G401.6 (cell line): ENCODE measurements around the gene ARHGEF26.
A peak's percentile ranks its signal among the peaks of the same experiment; 100 is the strongest.

ENCODE experiments used
- FAIRE-seq: peaks from 2 replicates; lab custom pipeline; 2012; peaks lifted over from hg19 to GRCh38; lab: Jason Lieb, UNC

Gene ARHGEF26

GRCh38 chr3:154119951-154120350, 1.2 kb upstream of the ARHGEF26 start:
- no peak for FAIRE-seq

- no peak for FAIRE-seq
Observed at GRCh38 chr3:154121701-154122551, 736 bp downstream of the ARHGEF26 start.

GRCh38 chr3:154122552-154122911, 1.3 kb downstream of the ARHGEF26 start:
- FAIRE-seq: no peak

GRCh38 chr3:154122912-154123559, 1.8 kb downstream of the ARHGEF26 start:
- peak; percentile 34 for FAIRE-seq

GRCh38 chr3:154123906-154124305, 2.7 kb downstream of the ARHGEF26 start:
- FAIRE-seq: peak; percentile 8

- FAIRE-seq: peak; percentile 17
Observed at GRCh38 chr3:154125378-154126030, 4.3 kb downstream of the ARHGEF26 start.

GRCh38 chr3:154126651-154127050, 5.5 kb downstream of the ARHGEF26 start:
- FAIRE-seq: no peak

- no peak for FAIRE-seq
Observed at GRCh38 chr3:154129625-154130024, 8.4 kb downstream of the ARHGEF26 start.

- FAIRE-seq: no peak
Observed at GRCh38 chr3:154130540-154130939, 9.3 kb downstream of the ARHGEF26 start.

DNA sequence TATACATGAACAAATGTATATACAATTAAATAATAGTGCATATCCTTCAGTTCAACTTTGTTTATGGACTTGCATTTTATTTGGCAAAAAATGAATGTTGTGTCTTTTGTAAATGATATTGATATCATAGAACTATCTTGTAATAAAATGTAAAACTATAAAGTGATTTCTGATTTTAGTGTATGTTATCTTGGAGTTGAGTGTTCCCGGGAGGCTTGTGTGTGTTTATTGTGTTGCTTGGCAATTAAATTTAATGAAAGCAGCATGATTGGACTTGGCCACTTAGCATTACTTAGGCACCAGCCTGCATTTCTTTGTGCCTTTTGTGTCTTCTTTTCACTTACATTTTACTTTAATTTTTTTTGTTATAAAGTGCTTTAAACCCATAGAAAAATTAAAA, 10.6 kb downstream of the ARHGEF26 start:
- no peak for FAIRE-seq

- no peak for FAIRE-seq
Observed at GRCh38 chr3:154132777-154133375, 11.7 kb downstream of the ARHGEF26 start.

DNA sequence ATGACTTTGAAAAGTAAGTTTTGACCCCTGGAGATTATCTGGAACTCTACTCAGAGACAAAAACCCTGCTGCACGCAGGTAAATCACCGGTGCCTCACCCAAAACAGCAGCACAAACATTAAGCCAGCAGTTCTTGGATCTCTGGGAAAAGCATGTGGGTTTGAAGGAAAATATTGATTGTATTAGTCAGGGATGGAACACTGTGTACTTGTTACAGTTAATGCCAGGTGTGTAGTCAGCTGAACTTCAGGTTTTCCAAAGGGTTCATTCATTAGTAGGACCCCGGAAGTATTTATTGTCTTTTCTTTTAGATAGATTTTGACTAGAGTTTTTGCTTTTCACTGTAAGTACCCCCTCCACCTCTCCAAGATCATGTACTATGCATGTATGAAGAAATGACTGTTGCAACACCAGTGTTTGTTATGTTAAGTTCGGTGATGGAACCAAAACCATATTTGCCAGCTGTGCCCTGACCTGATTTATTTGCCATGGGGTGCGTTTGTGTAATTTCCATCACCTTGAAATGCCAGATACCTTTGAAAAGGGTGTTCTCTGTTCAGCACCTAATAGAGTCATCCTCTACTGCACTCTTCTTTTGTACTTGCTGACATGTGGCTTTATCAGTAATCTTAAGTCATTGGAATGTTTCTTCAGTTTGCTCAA, 14.5 kb downstream of the ARHGEF26 start:
- FAIRE-seq: no peak

DNA sequence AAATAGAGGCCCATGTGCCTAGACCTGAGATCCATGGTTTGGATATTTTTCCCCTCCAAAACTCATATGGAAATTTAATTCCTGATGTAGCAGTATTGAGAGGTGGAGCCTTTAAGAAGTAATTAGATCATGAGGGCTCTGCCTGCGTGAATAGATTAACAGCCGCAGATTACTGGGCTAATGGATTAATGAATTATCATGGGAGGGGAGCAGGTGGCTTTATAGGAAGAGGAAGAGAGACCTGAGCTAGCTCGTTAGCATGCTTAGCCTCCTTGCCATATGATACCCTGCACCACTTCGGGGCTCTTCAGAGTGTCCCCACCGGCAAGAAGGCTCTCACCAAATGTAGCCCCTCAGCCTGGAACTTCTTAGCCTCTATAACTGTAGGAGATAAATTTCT, 15.8 kb downstream of the ARHGEF26 start:
- FAIRE-seq: no peak

DNA sequence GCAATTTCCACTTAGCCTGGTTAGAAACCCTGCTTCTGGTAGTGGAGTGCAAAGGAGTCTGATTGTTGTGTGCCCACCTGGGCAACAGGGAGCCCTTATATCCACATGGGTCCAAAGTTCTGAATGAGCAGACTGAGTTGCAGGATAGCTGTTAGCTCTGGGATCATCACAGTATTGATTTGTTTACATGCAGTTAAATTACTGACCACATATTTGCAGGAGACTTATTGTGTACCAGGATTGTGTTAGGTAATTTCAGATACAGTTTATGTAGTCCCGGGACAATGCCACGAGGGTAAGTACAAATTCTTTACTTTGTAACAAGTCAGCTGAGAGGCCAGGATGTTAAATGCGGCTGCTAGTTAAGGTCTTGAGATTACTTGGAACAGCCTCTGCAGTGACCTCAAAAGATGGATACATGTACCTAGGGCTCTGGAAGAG, 18.8 kb downstream of the ARHGEF26 start:
- no peak for FAIRE-seq

DNA sequence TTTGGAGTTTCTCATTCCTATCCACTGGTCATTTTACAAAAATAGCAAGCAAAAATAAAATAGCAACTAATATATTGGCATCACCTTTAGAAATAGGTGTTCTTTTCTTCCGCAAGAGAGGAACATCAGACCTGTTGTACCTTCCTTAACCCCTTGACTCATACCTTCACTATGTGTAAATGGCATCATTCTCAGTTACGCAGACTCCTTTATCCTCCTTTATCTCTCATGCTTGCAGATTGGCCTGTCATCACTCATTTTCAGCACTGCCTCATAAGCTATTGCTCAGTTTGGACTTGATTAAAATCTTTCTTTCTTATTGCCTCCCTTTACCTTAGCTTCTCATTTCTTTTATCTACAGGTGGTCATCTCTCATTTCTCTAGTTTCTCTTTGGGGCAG, 21.4 kb downstream of the ARHGEF26 start:
- FAIRE-seq: no peak

- FAIRE-seq: no peak
Observed at GRCh38 chr3:154143873-154144272, 22.7 kb downstream of the ARHGEF26 start.

DNA sequence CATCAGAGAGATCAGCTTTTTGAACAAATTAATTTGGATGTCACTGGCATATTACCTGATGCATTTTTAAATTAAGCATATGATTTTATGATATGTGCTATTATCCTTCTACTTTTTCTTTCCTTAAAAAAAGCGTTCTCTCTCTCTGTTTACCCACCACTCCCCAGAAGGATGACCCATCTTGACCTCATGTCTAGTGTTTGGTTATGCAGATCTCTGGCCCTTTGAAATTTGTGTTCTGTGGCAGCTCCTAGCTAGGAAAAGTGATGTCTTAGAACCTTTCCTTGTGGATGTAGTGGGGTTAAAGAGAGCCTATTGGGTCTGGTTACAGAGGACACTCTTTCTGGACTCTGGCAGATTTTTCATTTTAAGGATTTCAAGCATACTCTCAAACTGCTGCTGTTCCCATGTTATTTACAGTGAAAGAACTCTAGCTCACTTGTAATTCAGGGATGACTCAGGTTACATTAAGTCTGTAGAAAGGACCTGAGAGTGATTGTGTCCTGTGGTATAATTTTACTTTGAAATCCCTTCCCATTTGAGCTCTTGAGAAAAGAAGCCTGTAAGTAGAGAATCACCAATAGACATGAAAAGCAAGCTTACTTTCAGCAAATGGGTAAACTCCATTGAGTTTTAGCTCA, 23.8 kb downstream of the ARHGEF26 start:
- FAIRE-seq: no peak

- FAIRE-seq: no peak
Observed at GRCh38 chr3:154148541-154148940, 27.4 kb downstream of the ARHGEF26 start.

GRCh38 chr3:154149286-154149685, 28.1 kb downstream of the ARHGEF26 start:
- FAIRE-seq: no peak

- no peak for FAIRE-seq
Observed at GRCh38 chr3:154151969-154152368, 30.8 kb downstream of the ARHGEF26 start.

DNA sequence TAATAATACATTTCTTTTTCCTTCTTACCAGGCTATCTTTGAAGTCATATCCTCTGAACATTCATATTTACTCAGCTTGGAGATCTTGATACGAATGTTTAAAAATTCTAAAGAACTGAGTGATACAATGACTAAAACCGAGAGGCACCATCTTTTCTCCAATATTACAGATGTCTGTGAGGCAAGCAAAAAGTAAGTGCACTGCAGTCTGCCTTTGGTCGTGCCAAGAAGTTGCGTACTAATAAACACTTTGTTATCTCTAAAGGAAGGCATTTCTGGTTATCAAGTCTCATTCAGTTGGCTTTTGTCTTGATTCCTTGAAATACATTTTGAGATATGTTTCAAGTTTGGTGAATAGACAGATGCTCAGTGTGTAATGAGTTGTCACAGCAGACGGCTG, 31.6 kb downstream of the ARHGEF26 start:
- FAIRE-seq: no peak

DNA sequence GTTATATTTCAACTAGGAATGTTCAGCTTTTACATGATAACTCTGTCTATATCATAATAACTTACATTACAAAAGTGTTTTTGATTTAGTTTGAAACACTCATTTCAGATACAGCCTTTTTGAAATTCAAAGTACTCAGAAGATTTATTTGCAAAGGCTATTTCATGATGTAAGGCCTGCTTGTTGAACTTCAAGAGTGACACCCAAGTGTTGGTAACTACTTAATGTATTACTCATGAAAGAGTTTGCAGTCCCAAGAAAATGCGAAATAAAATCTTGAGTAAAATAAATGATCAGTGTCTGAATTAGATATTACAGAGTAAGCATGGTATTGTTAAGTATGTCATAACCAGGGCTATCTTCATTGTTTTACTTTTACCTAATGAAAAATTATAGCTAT, 35.3 kb downstream of the ARHGEF26 start:
- FAIRE-seq: no peak
